NB4 (cell line): ENCODE results near the gene NCAM1.

Source experiments
- DNase-seq: peaks from one replicate; pipeline ENCODE4 v3.0.0; 2010; ENCODE audit warnings: low read depth
- H3K4me3 ChIP-seq: one replicate; pipeline ENCODE4 v1.5.1; 2011; ENCODE audit warnings: mild to moderate bottlenecking, low read depth, low read length, moderate library complexity
- CTCF ChIP-seq: IDR thresholded peaks from one replicate; pipeline ENCODE4 v1.5.1; 2012; ENCODE audit warnings: low read depth, low read length
- MAX ChIP-seq: IDR thresholded peaks from 2 replicates; pipeline ENCODE4 v1.6.1; 2011; ENCODE audit warnings: low read depth, low read length
- MYC ChIP-seq: IDR thresholded peaks from 2 replicates; pipeline ENCODE4 v1.6.1; 2011; ENCODE audit warnings: low read depth, low read length
- POLR2A ChIP-seq: IDR thresholded peaks from 2 replicates; pipeline ENCODE4 v1.6.1; 2011; ENCODE audit warnings: mild to moderate bottlenecking; ENCODE audit not compliant: insufficient read length; ENCODE audit errors: extremely low read depth

NCAM1 gene

GRCh38 chr11:112931703-112932102 is 29.5 kb upstream of the NCAM1 start:
- no peak overlapping the region for H3K4me3 ChIP-seq
- TF ChIP-seq POLR2A (no peak), MYC (no peak), CTCF (no peak)
- DNase-seq = no peak

GRCh38 chr11:112932593-112932992 is 28.6 kb upstream of the NCAM1 start:
- H3K4me3 ChIP-seq = no peak overlapping the region
- no peak for TF ChIP-seq MAX
- no peak for TF ChIP-seq MYC
- TF ChIP-seq POLR2A = no peak
- no peak for TF ChIP-seq CTCF
- no peak for DNase-seq

GRCh38 chr11:112933970-112934369 is 27.2 kb upstream of the NCAM1 start:
- no peak overlapping the region for H3K4me3 ChIP-seq
- TF ChIP-seq POLR2A (no peak), CTCF (no peak), MAX (no peak), MYC (no peak)
- no peak for DNase-seq

- no peak overlapping the region for H3K4me3 ChIP-seq
- no peak for TF ChIP-seq MYC
- DNase-seq = no peak
Observed at GRCh38 chr11:112941104-112941503, 20.1 kb upstream of the NCAM1 start.

GRCh38 chr11:112942966-112943643 is 18.1 kb upstream of the NCAM1 start:
- no peak for TF ChIP-seq POLR2A
- TF ChIP-seq CTCF = no peak
- TF ChIP-seq MYC = no peak
- TF ChIP-seq MAX = no peak
- no peak for DNase-seq

GRCh38 chr11:112946866-112947265 is 14.4 kb upstream of the NCAM1 start:
- no peak for DNase-seq
- H3K4me3 ChIP-seq = no peak overlapping the region
- TF ChIP-seq POLR2A (no peak), MYC (no peak), MAX (no peak), CTCF (no peak)

More at GRCh38 chr11:112942966-112943643, 18.1 kb upstream of the NCAM1 start:
- H3K4me3 ChIP-seq = no peak overlapping the region
